Right lobe of liver (tissue), 6 donors: Measurements from ENCODE around the gene RND3. TPM values are rescaled to one million over a fixed set of nuclear protein-coding genes. Genes with fewer than 3 reads are reported as not detected.

Experiments used
- ATAC-seq, 4 donors: fragments of 200-7000 bp; cut with Tn5 transposase; one replicate each; pipeline ENCODE4 v1.9.1; 2020; ENCODE audit warnings: mild to moderate bottlenecking in 4 of 4, moderate library complexity in 4 of 4
- DNase-seq, 3 donors: peaks; one replicate each; pipeline ENCODE4 v3.0.0-alpha.2; 2020
- H3K27ac ChIP-seq, 3 donors: fragments of 200-600 bp; one replicate each; pipeline ENCODE4 v1.8.0; 2022
- H3K27me3 ChIP-seq, 2 donors: fragments of 200-600 bp; one replicate each; pipeline ENCODE4 v1.8.0; 2022
- H3K36me3 ChIP-seq, 4 donors: fragments of 200-600 bp; sonication (generic) in 1 of 4; one replicate each; pipeline versions ENCODE4 v1.5.1 to v1.8.0; 2017 to 2022; ENCODE audit warnings: control low read depth in 1 of 4
- H3K4me1 ChIP-seq, 4 donors: fragments of 200-600 bp; sonication (generic) in 1 of 4; one replicate each; pipeline versions ENCODE4 v1.5.1 to v1.8.0; 2017 to 2022; ENCODE audit warnings: control low read depth in 1 of 4
- H3K4me3 ChIP-seq, 3 donors: fragments of 200-600 bp; one replicate each; pipeline ENCODE4 v1.8.0; 2022
- H3K9me3 ChIP-seq, 4 donors: fragments of 200-600 bp; sonication (generic) in 1 of 4; one replicate each; pipeline versions ENCODE4 v1.5.1 to v1.8.0; 2017 to 2022; ENCODE audit warnings: control low read depth in 1 of 4
- CTCF ChIP-seq, 4 donors: fragments of 200-600 bp in 3 of 4; fragments of 450-650 bp in 1 of 4; IDR thresholded peaks; one replicate each; pipeline versions ENCODE4 v1.5.1 to v1.8.0; 2016 to 2022; ENCODE audit warnings: antibody characterized with exemption in 4 of 4, mild to moderate bottlenecking in 2 of 4
- POLR2A ChIP-seq: fragments of 450-650 bp; IDR thresholded peaks from one replicate; pipeline ENCODE4 v1.6.1; 2017; ENCODE audit warnings: antibody characterized with exemption, mild to moderate bottlenecking
- WGBS: methylation state at CpG from one replicate; pipeline ENCODE4 v1.1.6; 2018; ENCODE audit warnings: low coverage, low lambda C conversion rate; ENCODE audit not compliant: insufficient coverage; ENCODE audit errors: missing lambda C conversion rate; 5-methylcytosine and 5-hydroxymethylcytosine counted together
- intact Hi-C, 2 donors: fragments of 100-400 bp; cut with DNase I; formaldehyde crosslinking; loops; one replicate each; pipeline versions ENCODE4 v1.11.2 to v1.14.1; 2022
- total RNA-seq, 6 experiments: library from RNA; depleted of rRNA in 2 of 6; stranded (reverse); fragments of >200 nt in 2 of 6; fragmentation: NEBNext Ultra II Directional in 3 of 6; extraction: Animal tissue kit (Norgen Biotek cat#: 25700) in 3 of 6; gene quantifications; one replicate each; pipeline versions ENCODE4 v1.1.0 to v1.2.4, GENCODE V29; 2016 to 2023
- donor health status: DM: no; HTN: yes; CAD: no.
- donor health status: DM: no; HTN: no; CAD: no.
- donor health status: DM: no; HTN: no; CAD: no.
- donor health status: DM: no; HTN: yes; CAD: no.
- donor health status: DM: no; HTN: yes; CAD: no.

RND3 gene
- total RNA-seq, 6 experiments from 2014 or later, result 20.0 to 70.5 (median 36.8) TPM

GRCh38 chr2:150469706-150470274 is 17.7 kb downstream of the RND3 start:
- TF ChIP-seq CTCF (IDR thresholded peaks at IDR 0.05) (no peak), POLR2A (no peak)
- Histone ChIP-seq H3K27ac (no peak overlapping the region), H3K4me1 (no peaks in the 10 kb centered on the region), H3K4me3 (no peak overlapping the region), H3K9me3 (no peaks in the 10 kb centered on the region), H3K27me3 (no peaks in the 10 kb centered on the region), H3K36me3 (peaks cover 9 to 57% (median 29%) of the 10 kb centered on the region in 4 donors)
- WGBS, result 77% methylated on average over 14 of the region's 14 CpGs
- ATAC-seq (no peak), DNase-seq (no peak)
- intact Hi-C loops, result no loop called here

- H3K27ac ChIP-seq, result no peak overlapping the region
Observed at GRCh38 chr2:150468350-150468960, 19.0 kb downstream of the RND3 start.

GRCh38 chr2:150467621-150467963 is 19.9 kb downstream of the RND3 start:
- intact Hi-C loops, result no loop called here

More at GRCh38 chr2:150468350-150468960, 19.0 kb downstream of the RND3 start:
- 80% methylated on average over 7 of the region's 7 CpGs for WGBS
- intact Hi-C loops, result no loop called here
- Histone ChIP-seq H3K4me1 (no peaks in the 10 kb centered on the region), H3K9me3 (no peaks in the 10 kb centered on the region), H3K27me3 (no peaks in the 10 kb centered on the region), H3K36me3 (peaks cover 9 to 46% (median 23%) of the 10 kb centered on the region in 4 donors), H3K4me3 (no peak overlapping the region)
- TF ChIP-seq CTCF (IDR thresholded peaks at IDR 0.05) (no peak), POLR2A (no peak)
- ATAC-seq (no peak), DNase-seq (no peak)

GRCh38 chr2:150466741-150467620 is 20.5 kb downstream of the RND3 start:
- intact Hi-C loops, result no loop called here
- peak overlapping the region in 1 of 3 donors; percentile 49 for H3K27ac ChIP-seq
- WGBS, result 51% methylated on average over 5 of the region's 5 CpGs
- H3K4me3 ChIP-seq, result no peak overlapping the region
- no peaks in the 10 kb centered on the region for H3K4me1 ChIP-seq
- H3K36me3 ChIP-seq, result peaks cover 9 to 38% (median 21%) of the 10 kb centered on the region in 4 donors
- peak; percentile 4 for TF ChIP-seq POLR2A
- TF ChIP-seq CTCF (IDR thresholded peaks at IDR 0.05), result no peak
- H3K9me3 ChIP-seq, result no peaks in the 10 kb centered on the region
- DNase-seq (no peak), ATAC-seq (peak in 2 of 4 donors; percentile 23 to 25)
- H3K27me3 ChIP-seq, result no peaks in the 10 kb centered on the region

More at GRCh38 chr2:150467621-150467963, 19.9 kb downstream of the RND3 start:
- peaks cover 9 to 41% (median 23%) of the 10 kb centered on the region in 4 donors for H3K36me3 ChIP-seq
- ATAC-seq, result no peak
- no peak for DNase-seq
- H3K27me3 ChIP-seq, result no peaks in the 10 kb centered on the region
- H3K9me3 ChIP-seq, result no peaks in the 10 kb centered on the region
- peak overlapping the region in 1 of 3 donors; percentile 49 for H3K27ac ChIP-seq
- 100% methylated on average over 1 of the region's 2 CpGs for WGBS
- TF ChIP-seq POLR2A, result no peak
- no peaks in the 10 kb centered on the region for H3K4me1 ChIP-seq
- no peak overlapping the region for H3K4me3 ChIP-seq
